ENCODE measurements around the gene HOXC5.

HOXC5 gene

DNA sequence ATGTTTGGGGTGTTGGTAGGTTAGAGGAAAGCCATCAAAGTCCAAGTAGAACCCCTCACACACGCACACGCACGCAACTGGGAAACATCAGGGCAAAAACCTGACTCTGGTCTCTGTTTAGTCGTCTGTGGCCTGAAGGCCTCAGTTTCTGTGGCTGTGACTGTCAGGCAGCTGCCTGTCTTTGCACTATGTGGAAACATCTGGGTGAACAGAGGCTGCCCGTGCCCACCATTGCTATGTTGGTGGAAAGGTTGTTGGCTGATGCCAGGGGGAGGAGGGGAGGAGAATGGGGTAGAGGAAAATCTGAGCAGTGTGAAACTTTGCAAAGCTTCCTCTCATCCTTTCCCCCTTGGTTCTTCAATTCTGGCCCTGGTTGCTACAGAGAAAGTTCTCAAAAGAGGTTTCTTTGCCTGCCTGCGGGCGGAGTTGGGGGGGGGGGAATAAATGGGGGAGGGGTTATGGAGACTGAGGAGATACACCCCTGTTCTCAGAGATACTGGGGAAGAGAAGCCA lies 40.4 kb upstream of the HOXC5 start:
- no peak for DNase-seq (ENCODE audit: low read depth, low spot score)
- H3K4me1 ChIP-seq (ENCODE audit: insufficient read depth, insufficient read length), result peaks cover 16% of the 10 kb centered on the region

DNA sequence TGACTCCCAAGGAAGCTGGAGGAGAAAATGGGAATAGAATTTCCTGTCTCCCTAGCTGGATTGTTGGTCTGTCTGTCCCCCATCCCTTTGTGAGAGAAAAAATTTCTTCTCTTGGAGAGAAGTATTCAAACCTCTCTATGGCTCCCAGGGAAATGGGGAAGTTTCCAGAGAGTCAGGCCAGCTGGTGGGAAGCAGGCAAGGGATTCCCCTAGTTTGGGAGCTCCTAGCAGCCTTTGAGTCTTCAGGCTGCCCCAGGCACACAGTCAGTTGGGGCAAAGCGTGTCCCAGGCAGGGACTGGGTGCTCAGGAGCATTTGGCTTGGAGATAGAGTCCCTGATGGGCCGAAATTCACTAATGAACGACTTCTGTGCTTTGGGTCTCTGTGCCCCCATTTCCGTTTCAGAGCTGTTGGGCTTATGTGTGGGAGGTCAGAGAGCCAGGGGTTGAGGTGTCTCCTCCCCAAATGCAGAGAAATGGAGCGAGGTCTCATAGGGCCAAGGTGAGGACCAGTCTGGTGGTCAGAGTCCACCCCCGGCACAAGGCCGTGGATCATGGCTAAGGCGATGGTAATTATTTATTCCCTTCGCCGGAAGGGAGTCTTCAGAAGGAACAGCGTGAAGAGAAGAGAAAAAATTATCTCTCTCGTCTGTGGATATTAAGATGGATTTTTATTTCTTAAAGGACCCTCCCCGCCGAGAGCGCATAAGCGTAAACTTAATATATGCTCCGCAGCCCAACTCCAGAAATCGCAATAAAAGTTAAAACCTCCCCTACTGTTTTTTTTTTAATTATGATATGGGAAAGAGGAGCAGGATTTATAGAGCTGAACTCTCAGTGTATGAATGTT lies 39.5 kb upstream of the HOXC5 start:
- no peak for TF ChIP-seq SUZ12 (IDR thresholded peaks at IDR 0.05; ENCODE audit: extremely low read depth, insufficient read depth, insufficient read length)
- TF ChIP-seq ZNF274 (IDR thresholded peaks at IDR 0.05; ENCODE audit: low read depth, low read length), result no peak
- TF ChIP-seq YY1 (IDR thresholded peaks at IDR 0.05; ENCODE audit: insufficient read depth, insufficient read length), result no peak
- Histone ChIP-seq H3K9ac (ENCODE audit: insufficient read length, low read depth) (no peak overlapping the region), H3K9me3 (ENCODE audit: insufficient read depth, low read length) (no peaks in the 10 kb centered on the region), H3K4me1 (ENCODE audit: insufficient read depth, insufficient read length) (peaks cover 21% of the 10 kb centered on the region), H3K27me3 (ENCODE audit: insufficient read depth, insufficient read length) (peaks cover 100% of the 10 kb centered on the region), H3K36me3 (ENCODE audit: insufficient read depth, insufficient read length, low read length) (no peaks in the 10 kb centered on the region), H3K4me3 (ENCODE audit: insufficient read length, low read depth) (no peak overlapping the region)
- DNase-seq (ENCODE audit: low read depth, low spot score), result no peak

More for the DNA sequence above, 40.4 kb upstream of the HOXC5 start:
- H3K27me3 ChIP-seq (ENCODE audit: insufficient read depth, insufficient read length), result peaks cover 100% of the 10 kb centered on the region
- TF ChIP-seq ZNF274 (IDR thresholded peaks at IDR 0.05; ENCODE audit: low read depth, low read length) (no peak), YY1 (IDR thresholded peaks at IDR 0.05; ENCODE audit: insufficient read depth, insufficient read length) (no peak), SUZ12 (IDR thresholded peaks at IDR 0.05; ENCODE audit: extremely low read depth, insufficient read depth, insufficient read length) (no peak)
- no peaks in the 10 kb centered on the region for H3K36me3 ChIP-seq (ENCODE audit: insufficient read depth, insufficient read length, low read length)
- H3K4me3 ChIP-seq (ENCODE audit: insufficient read length, low read depth), result no peak overlapping the region
- H3K9me3 ChIP-seq (ENCODE audit: insufficient read depth, low read length), result no peaks in the 10 kb centered on the region
- H3K9ac ChIP-seq (ENCODE audit: insufficient read length, low read depth), result no peak overlapping the region

DNA sequence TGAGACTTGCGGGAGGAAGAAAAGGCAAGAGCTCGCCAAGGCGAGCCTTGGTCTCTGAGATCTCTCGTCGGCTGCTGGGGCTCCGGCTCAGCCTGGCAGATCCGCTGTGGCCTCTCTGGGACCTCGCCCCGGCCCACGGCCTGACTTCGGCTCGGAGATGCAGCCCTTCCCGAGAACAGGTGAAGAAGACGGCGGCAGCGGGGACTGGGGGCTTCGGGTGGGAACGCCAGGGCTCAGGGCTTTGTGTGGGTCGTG lies 38.9 kb upstream of the HOXC5 start:
- Histone ChIP-seq H3K9ac (ENCODE audit: insufficient read length, low read depth) (no peak overlapping the region), H3K27me3 (ENCODE audit: insufficient read depth, insufficient read length) (peaks cover 100% of the 10 kb centered on the region)

DNA sequence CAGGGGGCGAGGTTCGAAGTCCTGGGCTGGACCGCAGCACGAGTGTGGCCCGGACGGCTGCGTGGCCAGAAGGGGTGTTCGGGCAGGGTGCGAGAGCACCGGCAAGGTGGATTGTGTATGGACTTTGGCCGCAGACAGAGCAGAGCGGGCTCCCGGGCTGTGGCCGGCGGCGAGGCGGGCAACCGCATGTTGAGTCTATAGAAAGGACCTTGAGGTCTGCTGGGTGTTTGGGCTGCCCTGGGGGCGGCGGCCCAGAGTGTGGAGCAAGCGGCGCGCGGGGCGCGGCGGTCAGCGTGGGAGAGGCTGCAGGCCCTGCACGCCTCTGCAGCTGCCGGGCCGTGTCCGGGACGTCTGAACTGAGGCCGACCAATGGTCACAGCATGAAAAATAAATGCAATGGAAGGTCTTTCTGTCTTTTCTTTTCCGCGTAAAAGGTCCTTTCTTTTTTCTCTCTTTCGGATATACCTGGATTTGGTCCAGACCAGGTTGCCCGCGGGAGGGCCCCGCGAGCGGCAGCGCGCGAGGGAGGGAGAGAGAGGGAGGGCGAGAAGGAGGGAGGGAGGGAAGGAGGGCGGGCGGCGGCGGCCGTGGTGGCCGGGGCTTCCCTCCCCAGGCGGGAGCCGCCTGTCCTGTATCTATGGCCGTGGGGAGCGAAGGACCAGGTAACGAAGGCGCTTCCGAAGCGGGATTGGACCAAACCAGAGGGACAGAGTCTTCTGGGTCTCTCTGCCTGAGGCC lies 38.4 kb upstream of the HOXC5 start:
- no peak overlapping the region for H3K4me3 ChIP-seq (ENCODE audit: insufficient read length, low read depth)
- H3K4me1 ChIP-seq (ENCODE audit: insufficient read depth, insufficient read length), result peaks cover 21% of the 10 kb centered on the region
- peaks cover 100% of the 10 kb centered on the region for H3K27me3 ChIP-seq (ENCODE audit: insufficient read depth, insufficient read length)
- H3K9ac ChIP-seq (ENCODE audit: insufficient read length, low read depth), result peak overlapping the region; percentile 3
- TF ChIP-seq SUZ12 (IDR thresholded peaks at IDR 0.05; ENCODE audit: extremely low read depth, insufficient read depth, insufficient read length) (peak; percentile 96), ZNF274 (IDR thresholded peaks at IDR 0.05; ENCODE audit: low read depth, low read length) (no peak), YY1 (IDR thresholded peaks at IDR 0.05; ENCODE audit: insufficient read depth, insufficient read length) (no peak)
- H3K36me3 ChIP-seq (ENCODE audit: insufficient read depth, insufficient read length, low read length), result no peaks in the 10 kb centered on the region
- H3K9me3 ChIP-seq (ENCODE audit: insufficient read depth, low read length), result no peaks in the 10 kb centered on the region
- no peak for DNase-seq (ENCODE audit: low read depth, low spot score)

More for the DNA sequence above, 38.9 kb upstream of the HOXC5 start:
- TF ChIP-seq ZNF274 (IDR thresholded peaks at IDR 0.05; ENCODE audit: low read depth, low read length) (no peak), YY1 (IDR thresholded peaks at IDR 0.05; ENCODE audit: insufficient read depth, insufficient read length) (no peak), SUZ12 (IDR thresholded peaks at IDR 0.05; ENCODE audit: extremely low read depth, insufficient read depth, insufficient read length) (peak; percentile 84)
- Histone ChIP-seq H3K36me3 (ENCODE audit: insufficient read depth, insufficient read length, low read length) (no peaks in the 10 kb centered on the region), H3K9me3 (ENCODE audit: insufficient read depth, low read length) (no peaks in the 10 kb centered on the region), H3K4me1 (ENCODE audit: insufficient read depth, insufficient read length) (peaks cover 21% of the 10 kb centered on the region), H3K4me3 (ENCODE audit: insufficient read length, low read depth) (no peak overlapping the region)
- DNase-seq (ENCODE audit: low read depth, low spot score), result no peak

DNA sequence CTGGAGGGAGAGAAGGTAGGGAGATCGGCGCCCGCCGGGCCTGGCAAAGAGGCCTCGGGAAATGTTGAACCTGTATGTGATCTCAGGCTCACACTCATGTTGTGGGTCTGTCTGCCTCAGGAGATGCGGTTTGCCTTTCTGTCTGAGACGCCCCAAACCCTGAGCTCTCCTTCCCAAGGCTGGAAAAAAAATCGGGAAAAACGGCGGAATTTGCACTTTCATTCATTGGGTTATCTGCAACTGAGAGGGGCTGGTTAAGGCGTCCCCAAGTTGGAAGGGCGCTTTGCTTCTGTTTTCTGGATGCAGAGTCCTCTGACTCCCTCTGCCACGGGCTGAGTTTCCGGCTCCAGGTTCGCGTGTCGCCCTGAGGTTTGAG lies 37.9 kb upstream of the HOXC5 start:
- peaks cover 100% of the 10 kb centered on the region for H3K27me3 ChIP-seq (ENCODE audit: insufficient read depth, insufficient read length)
- peak overlapping the region; percentile 3 for H3K9ac ChIP-seq (ENCODE audit: insufficient read length, low read depth)

DNA sequence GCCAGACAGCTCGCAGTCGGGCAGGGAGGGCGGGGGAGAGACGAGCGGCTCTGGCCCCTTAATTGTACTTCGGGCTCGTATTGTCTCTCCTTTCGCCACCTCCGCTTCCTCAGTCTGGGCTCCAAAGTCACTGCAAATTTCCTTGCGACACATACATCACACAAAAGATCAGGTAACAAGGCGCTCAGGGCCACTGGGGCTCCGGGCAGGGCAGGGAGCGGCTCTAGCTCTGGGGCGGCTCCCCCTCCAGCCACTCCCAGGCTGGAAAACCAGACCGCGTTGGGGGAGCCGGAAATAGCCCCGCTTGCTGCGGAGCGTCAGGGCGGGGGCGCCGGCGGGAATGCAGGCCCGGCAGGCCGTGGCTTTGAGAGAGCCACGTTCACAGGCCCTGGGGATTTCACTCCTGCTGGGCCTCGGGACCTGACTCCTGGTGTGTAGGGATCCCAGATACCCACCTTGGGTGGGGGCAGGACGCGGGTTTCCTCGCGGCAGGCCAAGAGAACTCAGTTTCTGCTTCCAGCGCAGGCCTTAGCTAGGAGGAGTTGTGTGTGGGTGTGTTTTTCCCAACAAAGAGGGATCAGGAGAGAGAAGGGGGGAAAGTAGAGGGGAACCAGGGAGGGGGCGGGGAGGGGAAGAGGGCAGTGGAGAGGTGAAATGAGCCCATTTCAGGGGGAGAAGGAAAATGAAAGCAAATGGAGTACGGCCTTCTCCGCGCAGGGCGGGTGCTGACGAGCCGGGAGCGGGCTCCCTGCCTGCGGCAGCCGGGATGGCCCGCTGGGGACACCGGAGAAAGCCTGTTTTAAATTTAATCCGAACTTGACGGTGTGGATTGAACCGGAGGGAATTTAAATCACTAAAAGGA lies 37.2 kb upstream of the HOXC5 start:
- no peak for TF ChIP-seq ZNF274 (IDR thresholded peaks at IDR 0.05; ENCODE audit: low read depth, low read length)
- TF ChIP-seq SUZ12 (IDR thresholded peaks at IDR 0.05; ENCODE audit: extremely low read depth, insufficient read depth, insufficient read length), result no peak
- TF ChIP-seq YY1 (IDR thresholded peaks at IDR 0.05; ENCODE audit: insufficient read depth, insufficient read length), result no peak
- Histone ChIP-seq H3K27me3 (ENCODE audit: insufficient read depth, insufficient read length) (peaks cover 100% of the 10 kb centered on the region), H3K9ac (ENCODE audit: insufficient read length, low read depth) (peak overlapping the region; percentile 18), H3K4me3 (ENCODE audit: insufficient read length, low read depth) (peak overlapping the region; percentile 9), H3K4me1 (ENCODE audit: insufficient read depth, insufficient read length) (peaks cover 26% of the 10 kb centered on the region), H3K36me3 (ENCODE audit: insufficient read depth, insufficient read length, low read length) (no peaks in the 10 kb centered on the region), H3K9me3 (ENCODE audit: insufficient read depth, low read length) (no peaks in the 10 kb centered on the region)
- DNase-seq (ENCODE audit: low read depth, low spot score), result no peak

More for the DNA sequence above, 37.9 kb upstream of the HOXC5 start:
- DNase-seq (ENCODE audit: low read depth, low spot score), result no peak
- H3K4me3 ChIP-seq (ENCODE audit: insufficient read length, low read depth), result no peak overlapping the region
- H3K36me3 ChIP-seq (ENCODE audit: insufficient read depth, insufficient read length, low read length), result no peaks in the 10 kb centered on the region
- no peaks in the 10 kb centered on the region for H3K9me3 ChIP-seq (ENCODE audit: insufficient read depth, low read length)
- H3K4me1 ChIP-seq (ENCODE audit: insufficient read depth, insufficient read length), result peaks cover 22% of the 10 kb centered on the region
- TF ChIP-seq YY1 (IDR thresholded peaks at IDR 0.05; ENCODE audit: insufficient read depth, insufficient read length) (no peak), ZNF274 (IDR thresholded peaks at IDR 0.05; ENCODE audit: low read depth, low read length) (no peak), SUZ12 (IDR thresholded peaks at IDR 0.05; ENCODE audit: extremely low read depth, insufficient read depth, insufficient read length) (no peak)
